Activated T-cell treated with anti-CD3 and anti-CD28 coated beads for 4 hours (primary cell): ENCODE measurements around the gene CBR1.

ENCODE experiments used
- DNase-seq: peaks from one replicate; pipeline ENCODE4 v3.0.0-alpha.2; 2020

The CBR1 gene

GRCh38 chr21:36120304-36120888 lies 50.6 kb downstream of the CBR1 start:
- no peak for DNase-seq
